ENCODE data around the gene ALG2.

DNA sequence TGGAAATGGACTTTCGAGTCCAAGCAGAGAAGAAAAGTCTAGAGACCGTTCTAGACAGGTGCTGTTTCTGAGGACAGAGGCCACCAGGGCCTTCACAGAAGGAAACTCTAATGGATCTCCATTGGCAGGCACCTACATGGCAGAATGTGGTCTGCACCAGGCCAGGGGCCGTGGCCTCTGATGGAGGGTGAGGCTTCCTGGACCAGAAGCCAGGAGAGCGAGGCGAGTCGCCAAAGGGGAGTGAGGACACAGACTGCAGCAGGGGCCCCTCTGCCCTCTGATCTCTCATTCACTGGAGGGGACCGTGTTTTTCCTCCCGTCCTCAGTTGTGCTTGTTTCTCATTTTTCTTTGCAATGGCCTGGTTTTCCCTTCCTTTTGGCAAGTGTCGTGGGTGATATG is 41.1 kb downstream of the ALG2 start:
- TF ChIP-seq ELF4 (CRISPR knock-in tag; IDR thresholded peaks at IDR 0.05; ENCODE audit: borderline replicate concordance) (no peak), JUN (CRISPR knock-in tag; IDR thresholded peaks at IDR 0.05) (no peak), CHD2 (IDR thresholded peaks at IDR 0.05; ENCODE audit: low read depth, low read length) (no peak), ZNF274 (CRISPR knock-in tag; IDR thresholded peaks at IDR 0.05) (no peak), POLR2A (IDR thresholded peaks at IDR 0.05; ENCODE audit: insufficient read depth in 1 of 2, low read depth in 2 of 2, low read length in 2 of 2) (no peak), EZH2 (conservative IDR thresholded peaks at IDR 0.05; ENCODE audit: low read depth, low read length) (no peak), POLR2AphosphoS5 (IDR thresholded peaks at IDR 0.05; ENCODE audit: low read depth, low read length) (no peak), RBM39 (IDR thresholded peaks at IDR 0.05; ENCODE audit: low read depth, low read length, poor library complexity, severe bottlenecking) (no peak), MED13 (CRISPR knock-in tag; IDR thresholded peaks at IDR 0.05) (no peak), TSC22D2 (CRISPR knock-in tag; IDR thresholded peaks at IDR 0.05; ENCODE audit: borderline replicate concordance) (no peak), ZNF10 (CRISPR knock-in tag; IDR thresholded peaks at IDR 0.05; ENCODE audit: borderline replicate concordance, low read depth) (no peak)
- TF ChIP-seq, protein P1, sequence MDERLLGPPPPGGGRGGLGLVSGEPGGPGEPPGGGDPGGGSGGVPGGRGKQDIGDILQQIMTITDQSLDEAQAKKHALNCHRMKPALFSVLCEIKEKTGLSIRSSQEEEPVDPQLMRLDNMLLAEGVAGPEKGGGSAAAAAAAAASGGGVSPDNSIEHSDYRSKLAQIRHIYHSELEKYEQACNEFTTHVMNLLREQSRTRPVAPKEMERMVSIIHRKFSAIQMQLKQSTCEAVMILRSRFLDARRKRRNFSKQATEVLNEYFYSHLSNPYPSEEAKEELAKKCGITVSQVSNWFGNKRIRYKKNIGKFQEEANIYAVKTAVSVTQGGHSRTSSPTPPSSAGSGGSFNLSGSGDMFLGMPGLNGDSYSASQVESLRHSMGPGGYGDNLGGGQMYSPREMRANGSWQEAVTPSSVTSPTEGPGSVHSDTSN (CRISPR knock-in tag; IDR thresholded peaks at IDR 0.05), result no peak
- TF ChIP-seq, protein P2, sequence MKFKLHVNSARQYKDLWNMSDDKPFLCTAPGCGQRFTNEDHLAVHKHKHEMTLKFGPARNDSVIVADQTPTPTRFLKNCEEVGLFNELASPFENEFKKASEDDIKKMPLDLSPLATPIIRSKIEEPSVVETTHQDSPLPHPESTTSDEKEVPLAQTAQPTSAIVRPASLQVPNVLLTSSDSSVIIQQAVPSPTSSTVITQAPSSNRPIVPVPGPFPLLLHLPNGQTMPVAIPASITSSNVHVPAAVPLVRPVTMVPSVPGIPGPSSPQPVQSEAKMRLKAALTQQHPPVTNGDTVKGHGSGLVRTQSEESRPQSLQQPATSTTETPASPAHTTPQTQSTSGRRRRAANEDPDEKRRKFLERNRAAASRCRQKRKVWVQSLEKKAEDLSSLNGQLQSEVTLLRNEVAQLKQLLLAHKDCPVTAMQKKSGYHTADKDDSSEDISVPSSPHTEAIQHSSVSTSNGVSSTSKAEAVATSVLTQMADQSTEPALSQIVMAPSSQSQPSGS (CRISPR knock-in tag; IDR thresholded peaks at IDR 0.05), result no peak
- TF ChIP-seq, protein P3, sequence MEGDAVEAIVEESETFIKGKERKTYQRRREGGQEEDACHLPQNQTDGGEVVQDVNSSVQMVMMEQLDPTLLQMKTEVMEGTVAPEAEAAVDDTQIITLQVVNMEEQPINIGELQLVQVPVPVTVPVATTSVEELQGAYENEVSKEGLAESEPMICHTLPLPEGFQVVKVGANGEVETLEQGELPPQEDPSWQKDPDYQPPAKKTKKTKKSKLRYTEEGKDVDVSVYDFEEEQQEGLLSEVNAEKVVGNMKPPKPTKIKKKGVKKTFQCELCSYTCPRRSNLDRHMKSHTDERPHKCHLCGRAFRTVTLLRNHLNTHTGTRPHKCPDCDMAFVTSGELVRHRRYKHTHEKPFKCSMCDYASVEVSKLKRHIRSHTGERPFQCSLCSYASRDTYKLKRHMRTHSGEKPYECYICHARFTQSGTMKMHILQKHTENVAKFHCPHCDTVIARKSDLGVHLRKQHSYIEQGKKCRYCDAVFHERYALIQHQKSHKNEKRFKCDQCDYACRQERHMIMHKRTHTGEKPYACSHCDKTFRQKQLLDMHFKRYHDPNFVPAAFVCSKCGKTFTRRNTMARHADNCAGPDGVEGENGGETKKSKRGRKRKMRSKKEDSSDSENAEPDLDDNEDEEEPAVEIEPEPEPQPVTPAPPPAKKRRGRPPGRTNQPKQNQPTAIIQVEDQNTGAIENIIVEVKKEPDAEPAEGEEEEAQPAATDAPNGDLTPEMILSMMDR (CRISPR knock-in tag; IDR thresholded peaks at IDR 0.05), result no peak

All from HepG2 (cell line).